ENCODE results near the gene ADPGK. TPM values are rescaled to one million over a fixed set of nuclear protein-coding genes. Genes with fewer than 3 reads are reported as not detected.
A peak's percentile ranks its signal among the peaks of the same experiment; 100 is the strongest.

ADPGK gene
- total and polyA plus RNA-seq, 5 experiments from 2014 or later, result 70.7 to 110 (median 74.7) TPM

- H3K4me1 Mint-ChIP-seq, result peaks cover 4 to 11% (median 6%) of the 10 kb centered on the region in 4 donors
- ATAC-seq (no peak), DNase-seq (no peak)
- H3K27me3 Mint-ChIP-seq, result no peaks in the 10 kb centered on the region
- peaks cover 24 to 90% (median 55%) of the 10 kb centered on the region in 3 donors for H3K36me3 Mint-ChIP-seq
- no peak overlapping the region for H3K27ac Mint-ChIP-seq
- no peak overlapping the region for H3K4me3 Mint-ChIP-seq
- H3K9me3 Mint-ChIP-seq, result peaks cover 0 to 20% (median 14%) of the 10 kb centered on the region in 9 donors
- POLR2A ChIA-PET, result no interaction called here
These were observed 16.8 kb downstream of the ADPGK start for GRCh38 chr15:72766780-72767179.

- DNase-seq, result no peak
- POLR2A ChIA-PET, result no interaction called here
- Mint-ChIP-seq H3K27ac (no peak overlapping the region), H3K9me3 (peaks cover 0 to 20% (median 14%) of the 10 kb centered on the region in 9 donors), H3K27me3 (no peaks in the 10 kb centered on the region), H3K36me3 (peaks cover 21 to 90% (median 51%) of the 10 kb centered on the region in 3 donors), H3K4me3 (no peak overlapping the region), H3K4me1 (peaks cover 4 to 13% (median 4%) of the 10 kb centered on the region in 4 donors)
- ATAC-seq, result no peak
These were observed 17.5 kb downstream of the ADPGK start for GRCh38 chr15:72766025-72766424.

GRCh38 chr15:72764656-72765055 lies 18.9 kb downstream of the ADPGK start:
- Mint-ChIP-seq H3K27me3 (no peaks in the 10 kb centered on the region), H3K4me3 (no peak overlapping the region), H3K36me3 (peaks cover 21 to 91% (median 42%) of the 10 kb centered on the region in 3 donors), H3K4me1 (peaks cover 0 to 13% (median 3%) of the 10 kb centered on the region in 4 donors), H3K27ac (peak overlapping the region in 2 of 10 donors; percentile 31 to 58), H3K9me3 (peaks cover 0 to 20% (median 14%) of the 10 kb centered on the region in 9 donors)
- no peak for ATAC-seq
- DNase-seq, result no peak
- POLR2A ChIA-PET, result interaction anchor here (0.6 kb wide), 1 partner anchor 24 kb away, joined by 3 read pairs; no protein-coding TSS in a partner anchor

- H3K9me3 Mint-ChIP-seq, result no peaks in the 10 kb centered on the region
- H3K36me3 Mint-ChIP-seq, result peaks cover 4 to 89% (median 16%) of the 10 kb centered on the region in 3 donors
- POLR2A ChIA-PET, result no interaction called here
- peaks cover 0 to 26% (median 6%) of the 10 kb centered on the region in 4 donors for H3K4me1 Mint-ChIP-seq
- H3K4me3 Mint-ChIP-seq, result no peak overlapping the region
- no peak for DNase-seq
- H3K27me3 Mint-ChIP-seq, result no peaks in the 10 kb centered on the region
- ATAC-seq, result no peak
- no peak overlapping the region for H3K27ac Mint-ChIP-seq
These were observed 22.8 kb downstream of the ADPGK start for GRCh38 chr15:72760590-72761260.

GRCh38 chr15:72758182-72758581 lies 25.4 kb downstream of the ADPGK start:
- peak overlapping the region in 2 of 10 donors; percentile 25 to 57 for H3K27ac Mint-ChIP-seq
- no peaks in the 10 kb centered on the region for H3K27me3 Mint-ChIP-seq
- DNase-seq, result no peak
- H3K36me3 Mint-ChIP-seq, result peaks cover 4 to 90% (median 21%) of the 10 kb centered on the region in 3 donors
- POLR2A ChIA-PET, result no interaction called here
- no peak for ATAC-seq
- H3K4me3 Mint-ChIP-seq, result no peak overlapping the region
- no peaks in the 10 kb centered on the region for H3K9me3 Mint-ChIP-seq
- H3K4me1 Mint-ChIP-seq, result peaks cover 9 to 33% (median 16%) of the 10 kb centered on the region in 4 donors

- Mint-ChIP-seq H3K27me3 (no peaks in the 10 kb centered on the region), H3K27ac (peak overlapping the region in 5 of 10 donors; percentile 8 to 60 (median 33)), H3K4me1 (peaks cover 13 to 47% (median 34%) of the 10 kb centered on the region in 4 donors), H3K36me3 (peaks cover 0 to 83% (median 19%) of the 10 kb centered on the region in 3 donors), H3K4me3 (no peak overlapping the region), H3K9me3 (no peaks in the 10 kb centered on the region)
- DNase-seq (no peak), ATAC-seq (no peak)
- POLR2A ChIA-PET, result interaction anchor here (0.7 kb wide), 1 partner anchor 29 kb away, joined by 3 read pairs; no protein-coding TSS in a partner anchor
These were observed 29.5 kb downstream of the ADPGK start for GRCh38 chr15:72754096-72754495.

- ATAC-seq (no peak), DNase-seq (no peak)
- H3K36me3 Mint-ChIP-seq, result peaks cover 0 to 69% (median 18%) of the 10 kb centered on the region in 3 donors
- H3K27me3 Mint-ChIP-seq, result no peaks in the 10 kb centered on the region
- peaks cover 10 to 43% (median 32%) of the 10 kb centered on the region in 4 donors for H3K4me1 Mint-ChIP-seq
- H3K27ac Mint-ChIP-seq, result peak overlapping the region; percentile 53 to 86 (median 78)
- H3K4me3 Mint-ChIP-seq, result peak overlapping the region in 1 of 10 donors; percentile 19
- POLR2A ChIA-PET, result no interaction called here
- H3K9me3 Mint-ChIP-seq, result no peaks in the 10 kb centered on the region
These were observed 31.7 kb downstream of the ADPGK start for GRCh38 chr15:72751751-72752455.

- Mint-ChIP-seq H3K36me3 (peaks cover 0 to 49% (median 10%) of the 10 kb centered on the region in 3 donors), H3K27me3 (no peaks in the 10 kb centered on the region), H3K4me1 (peaks cover 7 to 30% (median 28%) of the 10 kb centered on the region in 4 donors), H3K9me3 (no peaks in the 10 kb centered on the region), H3K4me3 (no peak overlapping the region), H3K27ac (peak overlapping the region in 1 of 10 donors; percentile 14)
- POLR2A ChIA-PET, result interaction anchor here (1.1 kb wide), 1 partner anchor 10 kb away, joined by 3 read pairs; no protein-coding TSS in a partner anchor
- no peak for ATAC-seq
- DNase-seq, result no peak
These were observed 33.9 kb downstream of the ADPGK start for GRCh38 chr15:72749700-72750099.

GRCh38 chr15:72740219-72740618 lies 43.3 kb downstream of the ADPGK start:
- ATAC-seq (peak in 1 of 2 donors; percentile 76), DNase-seq (peak in 3 of 10 donors; percentile 3 to 48 (median 28))
- peaks cover 24 to 36% (median 32%) of the 10 kb centered on the region in 4 donors for H3K4me1 Mint-ChIP-seq
- H3K36me3 Mint-ChIP-seq, result peaks cover 4 to 49% (median 28%) of the 10 kb centered on the region in 3 donors
- no peaks in the 10 kb centered on the region for H3K9me3 Mint-ChIP-seq
- no peaks in the 10 kb centered on the region for H3K27me3 Mint-ChIP-seq
- POLR2A ChIA-PET, result interaction anchor here (0.6 to 1.0 kb wide), 2 partner anchors 10 to 43 kb away, joined by 3 to 4 read pairs; partner anchors contain the start of gene ADPGK
- peak overlapping the region; percentile 52 to 72 (median 58) for H3K4me3 Mint-ChIP-seq
- H3K27ac Mint-ChIP-seq, result peak overlapping the region; percentile 68 to 92 (median 81)

GRCh38 chr15:72737723-72738122 lies 45.8 kb downstream of the ADPGK start:
- H3K27ac Mint-ChIP-seq, result peak overlapping the region in 3 of 10 donors; percentile 37 to 92 (median 84)
- peaks cover 4 to 62% (median 35%) of the 10 kb centered on the region in 3 donors for H3K36me3 Mint-ChIP-seq
- POLR2A ChIA-PET, result no interaction called here

GRCh38 chr15:72737061-72737460 lies 46.5 kb downstream of the ADPGK start:
- Mint-ChIP-seq H3K4me3 (no peak overlapping the region), H3K36me3 (peaks cover 4 to 68% (median 35%) of the 10 kb centered on the region in 3 donors), H3K9me3 (no peaks in the 10 kb centered on the region), H3K27me3 (no peaks in the 10 kb centered on the region), H3K4me1 (peaks cover 31 to 38% (median 32%) of the 10 kb centered on the region in 4 donors), H3K27ac (peak overlapping the region in 3 of 10 donors; percentile 4 to 84 (median 77))
- POLR2A ChIA-PET, result interaction anchor here (0.9 kb wide), 1 partner anchor 45 kb away, joined by 3 read pairs; no protein-coding TSS in a partner anchor
- ATAC-seq (no peak), DNase-seq (no peak)

More at GRCh38 chr15:72737723-72738122, 45.8 kb downstream of the ADPGK start:
- Mint-ChIP-seq H3K4me1 (peaks cover 30 to 39% (median 32%) of the 10 kb centered on the region in 4 donors), H3K4me3 (no peak overlapping the region), H3K27me3 (no peaks in the 10 kb centered on the region), H3K9me3 (no peaks in the 10 kb centered on the region)
- no peak for DNase-seq
- ATAC-seq, result no peak

GRCh38 chr15:72735111-72735510 lies 48.4 kb downstream of the ADPGK start:
- DNase-seq (no peak), ATAC-seq (no peak)
- Mint-ChIP-seq H3K36me3 (peaks cover 10 to 72% (median 37%) of the 10 kb centered on the region in 3 donors), H3K9me3 (no peaks in the 10 kb centered on the region), H3K4me1 (peaks cover 15 to 20% (median 18%) of the 10 kb centered on the region in 4 donors), H3K27ac (peak overlapping the region in 4 of 10 donors; percentile 6 to 63 (median 45)), H3K27me3 (no peaks in the 10 kb centered on the region), H3K4me3 (no peak overlapping the region)
- POLR2A ChIA-PET, result no interaction called here
